SU-DHL-6 (cell line): ENCODE results near the gene KPNA2.
"Not testable (repeated sequence)": the region's sequence is repeated elsewhere in the genome, so short reads cannot be mapped to it uniquely, and the experiment has no call there.

ENCODE experiments used
- H2AFZ ChIP-seq: fragments of 200-600 bp; sonication (generic); 2 replicates; pipeline ENCODE4 v1.6.1; 2014; ENCODE audit warnings: low read depth, mild to moderate bottlenecking, moderate library complexity, mixed read lengths, antibody characterized with exemption, low read length; ENCODE audit not compliant: severe bottlenecking
- H3F3A ChIP-seq: fragments of 200-600 bp; shearing (Covaris generic); 2 replicates; pipeline ENCODE4 v1.6.0; 2016; ENCODE audit warnings: antibody characterized with exemption, mild to moderate bottlenecking; ENCODE audit not compliant: insufficient read depth
- H3K27ac ChIP-seq: fragments of 200-600 bp; sonication (generic); 2 replicates; pipeline ENCODE4 v1.5.1; 2016; ENCODE audit warnings: low read depth, mild to moderate bottlenecking, low read length, moderate library complexity, mixed read lengths
- H3K27me3 ChIP-seq: fragments of 200-600 bp; sonication (generic), shearing (Covaris generic); 2 replicates; pipeline ENCODE4 v1.6.0; 2014; ENCODE audit warnings: mild to moderate bottlenecking, low read length
- H3K36me3 ChIP-seq: fragments of 200-600 bp; sonication (generic); 2 replicates; pipeline ENCODE4 v1.6.1; 2014; ENCODE audit warnings: mild to moderate bottlenecking, low read length, mixed read lengths
- H3K4me2 ChIP-seq: fragments of 300-600, 200-600 bp; shearing (Covaris generic), sonication (generic); 2 replicates; pipeline ENCODE4 v1.6.0; 2014; ENCODE audit warnings: low read length, low read depth, mild to moderate bottlenecking; ENCODE audit not compliant: poor library complexity, severe bottlenecking
- H3K4me3 ChIP-seq: fragments of 200-600 bp; sonication (generic); 2 replicates; pipeline ENCODE4 v1.5.1; 2014; ENCODE audit warnings: antibody characterized with exemption, low read length, mild to moderate bottlenecking, mixed read lengths; ENCODE audit not compliant: insufficient read depth, poor library complexity, severe bottlenecking
- H3K79me2 ChIP-seq: fragments of 200-600 bp; sonication (generic); 2 replicates; pipeline ENCODE4 v1.6.1; 2014; ENCODE audit warnings: mild to moderate bottlenecking, low read length, moderate library complexity; ENCODE audit not compliant: insufficient read depth
- H3K9ac ChIP-seq: fragments of 200-600 bp; sonication (generic); 2 replicates; pipeline ENCODE4 v1.7.0; 2014; ENCODE audit warnings: mild to moderate bottlenecking, low read length
- H3K9me2 ChIP-seq: fragments of 200-600 bp; sonication (generic); replicated peaks from 2 replicates; pipeline ENCODE4 v1.6.1; 2014; ENCODE audit warnings: low read length; ENCODE audit not compliant: insufficient read depth
- H3K9me3 ChIP-seq: fragments of 200-600 bp; sonication (generic); 2 replicates; pipeline ENCODE4 v1.6.1; 2014; ENCODE audit warnings: low read length, mixed read lengths; ENCODE audit not compliant: insufficient read depth
- H4K20me1 ChIP-seq: fragments of 200-600 bp; sonication (generic); 2 replicates; pipeline ENCODE4 v1.6.1; 2014; ENCODE audit warnings: low read depth, mild to moderate bottlenecking, antibody characterized with exemption, low read length, moderate library complexity, mixed read lengths
- EZH2phosphoT487 ChIP-seq: fragments of 200-600 bp; sonication (generic), shearing (Covaris generic); conservative IDR thresholded peaks from 2 replicates; pipeline ENCODE4 v1.6.1; 2018; ENCODE audit warnings: mild to moderate bottlenecking, antibody characterized with exemption, low read length, moderate library complexity, mixed read lengths
- TF ChIP-seq, protein P1 (sequence below): fragments of 200-600 bp; sonication (generic); IDR thresholded peaks from one replicate; pipeline ENCODE4 v1.5.1; 2017; ENCODE audit warnings: antibody characterized with exemption, mild to moderate bottlenecking, low read length, moderate library complexity; ENCODE audit not compliant: insufficient read depth, poor library complexity, severe bottlenecking

Gene KPNA2

DNA sequence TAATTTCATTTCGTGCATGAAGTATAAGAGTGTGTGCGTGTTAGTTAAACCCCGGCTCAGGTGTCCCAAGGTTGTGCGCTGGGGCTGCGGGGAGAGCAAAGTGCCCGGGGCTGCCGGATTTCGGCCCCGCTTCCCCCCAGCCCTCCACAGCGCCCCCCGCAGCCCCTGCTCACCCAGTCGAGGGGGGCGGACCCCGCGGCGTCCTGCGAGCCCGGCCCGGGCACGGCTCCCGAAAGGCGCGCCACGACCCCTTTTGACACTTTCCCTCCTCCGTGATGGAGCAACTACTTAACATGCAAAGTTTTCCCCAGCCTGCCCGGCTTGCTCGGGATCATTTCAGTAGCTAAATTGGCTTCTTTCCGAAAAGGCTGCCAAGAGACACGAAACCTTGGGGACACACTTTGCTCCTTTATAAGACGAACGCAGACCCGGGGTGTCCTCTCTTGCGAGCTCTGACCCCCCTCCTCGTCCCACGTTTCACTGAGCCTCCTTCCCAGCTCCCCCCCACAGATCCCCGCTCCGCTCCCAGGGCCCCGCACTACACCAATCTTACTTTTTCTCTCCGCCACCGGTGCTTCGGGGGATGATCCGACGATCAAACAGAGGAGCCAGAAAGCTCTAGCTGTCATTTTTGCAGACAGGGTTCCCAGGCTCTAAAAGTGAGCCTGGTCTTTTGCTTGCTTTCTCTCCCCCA, 39.8 kb upstream of the KPNA2 start:
- peak overlapping the region; percentile 29; the same call in 1 of the 2 replicates for H3K9ac ChIP-seq
- no peak overlapping the region for H3K27ac ChIP-seq

DNA sequence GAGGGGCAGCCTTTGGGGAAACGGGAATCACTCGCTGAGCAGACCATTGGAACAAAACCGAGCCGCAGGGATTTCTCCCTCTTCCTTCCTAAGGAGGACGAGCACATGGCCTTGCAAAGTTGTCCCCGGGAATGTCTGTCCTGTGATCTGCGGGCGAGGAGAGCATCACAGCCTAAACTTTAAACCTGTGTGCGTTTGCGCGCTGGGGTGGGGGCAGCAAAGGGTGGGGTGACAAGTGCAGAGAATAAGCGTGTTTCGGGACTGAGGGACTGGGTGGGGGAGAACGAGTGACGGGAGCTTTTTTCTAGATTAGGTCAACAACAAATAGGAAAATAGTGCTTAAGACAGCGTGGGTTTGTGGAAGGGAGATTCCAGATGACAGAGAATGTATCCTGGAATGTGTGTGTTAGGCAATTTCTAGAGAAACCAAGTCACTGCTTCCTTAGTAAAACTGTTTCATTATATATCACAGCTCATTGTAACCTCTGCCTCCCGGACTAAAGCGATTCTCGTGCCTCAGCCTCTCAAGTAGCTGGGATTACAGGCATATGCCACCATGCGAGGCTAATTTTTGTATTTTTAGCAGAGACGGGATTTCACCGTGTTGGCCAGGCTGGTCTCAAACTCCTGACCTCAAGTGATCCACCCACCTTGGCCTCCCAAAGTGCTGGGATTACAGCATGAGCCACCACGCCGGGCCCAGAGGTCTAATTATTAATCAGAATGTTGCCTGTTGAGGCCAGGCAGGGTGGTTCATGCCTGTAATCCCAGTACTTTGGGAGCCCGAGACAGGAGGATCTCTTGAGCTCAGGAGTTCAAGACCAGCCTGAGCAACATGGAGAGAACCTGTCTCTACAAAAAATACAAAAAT, 39.0 kb upstream of the KPNA2 start, which contains the start of gene C17orf58:
Gene C17orf58 (minus strand): TSS at position 169 of the 871 bp plus-strand sequence. CDS start 271 bp downstream, outside the sequence.
- H3K4me2 ChIP-seq, result peak within 1 kb of the TSS; percentile 69
- not testable (repeated sequence) for H3K9me3 ChIP-seq, H3K36me3 ChIP-seq, H3K79me2 ChIP-seq, H3K27ac ChIP-seq, H3K9me2 ChIP-seq, H2AFZ ChIP-seq, H3K27me3 ChIP-seq, H4K20me1 ChIP-seq
- H3F3A ChIP-seq, result peaks cover 19% of the 10 kb centered on the region
- peak within 1 kb of the TSS; percentile 29; the same call in 1 of the 2 replicates for H3K9ac ChIP-seq
- H3K4me3 ChIP-seq, result peak within 1 kb of the TSS; percentile 21

More for the DNA sequence above, 39.8 kb upstream of the KPNA2 start:
- Histone ChIP-seq H3K27me3 (no peaks in the 10 kb centered on the region), H3K4me2 (peak overlapping the region; percentile 69), H4K20me1 (no peaks in the 10 kb centered on the region), H3K9me3 (no peaks in the 10 kb centered on the region), H2AFZ (no peak overlapping the region), H3K9me2 (no peaks in the 10 kb centered on the region), H3F3A (peaks cover 27% of the 10 kb centered on the region), H3K79me2 (no peaks in the 10 kb centered on the region), H3K4me3 (peak overlapping the region; percentile 21), H3K36me3 (no peaks in the 10 kb centered on the region)
- TF ChIP-seq, protein P1, sequence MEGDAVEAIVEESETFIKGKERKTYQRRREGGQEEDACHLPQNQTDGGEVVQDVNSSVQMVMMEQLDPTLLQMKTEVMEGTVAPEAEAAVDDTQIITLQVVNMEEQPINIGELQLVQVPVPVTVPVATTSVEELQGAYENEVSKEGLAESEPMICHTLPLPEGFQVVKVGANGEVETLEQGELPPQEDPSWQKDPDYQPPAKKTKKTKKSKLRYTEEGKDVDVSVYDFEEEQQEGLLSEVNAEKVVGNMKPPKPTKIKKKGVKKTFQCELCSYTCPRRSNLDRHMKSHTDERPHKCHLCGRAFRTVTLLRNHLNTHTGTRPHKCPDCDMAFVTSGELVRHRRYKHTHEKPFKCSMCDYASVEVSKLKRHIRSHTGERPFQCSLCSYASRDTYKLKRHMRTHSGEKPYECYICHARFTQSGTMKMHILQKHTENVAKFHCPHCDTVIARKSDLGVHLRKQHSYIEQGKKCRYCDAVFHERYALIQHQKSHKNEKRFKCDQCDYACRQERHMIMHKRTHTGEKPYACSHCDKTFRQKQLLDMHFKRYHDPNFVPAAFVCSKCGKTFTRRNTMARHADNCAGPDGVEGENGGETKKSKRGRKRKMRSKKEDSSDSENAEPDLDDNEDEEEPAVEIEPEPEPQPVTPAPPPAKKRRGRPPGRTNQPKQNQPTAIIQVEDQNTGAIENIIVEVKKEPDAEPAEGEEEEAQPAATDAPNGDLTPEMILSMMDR, result no peak
- no peak for TF ChIP-seq EZH2phosphoT487

DNA sequence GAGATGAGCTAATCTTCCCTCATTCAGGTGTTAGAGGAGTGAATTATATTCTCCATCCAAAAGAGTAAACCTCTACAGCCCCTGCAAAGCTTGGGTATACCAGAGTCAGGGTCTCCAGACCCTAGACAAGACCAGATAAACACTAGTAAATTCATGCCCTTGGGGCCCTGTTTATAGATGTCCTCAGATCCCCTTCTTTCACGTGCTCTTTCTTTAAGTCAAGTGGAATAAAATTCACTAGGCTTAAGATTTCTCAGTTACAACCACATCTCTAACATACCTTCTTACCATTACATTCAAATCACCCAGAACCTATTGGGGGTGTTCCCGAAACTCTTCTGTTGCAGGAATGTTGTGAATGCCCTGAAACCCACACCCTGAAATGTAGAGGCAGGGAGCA, 37.1 kb upstream of the KPNA2 start:
- H3K27ac ChIP-seq, result no peak overlapping the region
- H3K36me3 ChIP-seq, result no peaks in the 10 kb centered on the region
- no peaks in the 10 kb centered on the region for H3K9me3 ChIP-seq
- H4K20me1 ChIP-seq, result no peaks in the 10 kb centered on the region
- TF ChIP-seq EZH2phosphoT487, result no peak
- TF ChIP-seq, protein P1, result no peak
- no peak overlapping the region for H2AFZ ChIP-seq
- H3K9me2 ChIP-seq, result no peaks in the 10 kb centered on the region
- H3K27me3 ChIP-seq, result no peaks in the 10 kb centered on the region
- H3K79me2 ChIP-seq, result no peaks in the 10 kb centered on the region
- H3F3A ChIP-seq, result peaks cover 8% of the 10 kb centered on the region
- no peak overlapping the region for H3K4me3 ChIP-seq
- H3K4me2 ChIP-seq, result no peak overlapping the region
- no peak overlapping the region for H3K9ac ChIP-seq
